Prostate gland (tissue), 2 donors: ENCODE measurements around the gene HMMR. TPM values are rescaled to one million over a fixed set of nuclear protein-coding genes. Genes with fewer than 3 reads are reported as not detected.

ENCODE experiments used
- DNase-seq: peaks from one replicate; pipeline ENCODE4 v3.0.0-alpha.2; 2019; ENCODE audit warnings: low spot score
- H3K27ac ChIP-seq, 2 donors: fragments of 200-600 bp; sonication (generic); 2 replicates each; pipeline ENCODE4 v1.5.1; 2017 to 2019
- H3K27me3 ChIP-seq: fragments of 200-600 bp; sonication (generic); replicated peaks from 2 replicates; pipeline ENCODE4 v1.5.1; 2019; ENCODE audit not compliant: insufficient read depth
- H3K36me3 ChIP-seq, 2 donors: fragments of 200-600 bp; sonication (generic); 1 replicate in 1 of 2; 2 replicates in 1 of 2; pipeline versions ENCODE4 v1.5.1 to v1.8.1; 2017 to 2019
- H3K4me1 ChIP-seq: fragments of 200-600 bp; sonication (generic); replicated peaks from 2 replicates; pipeline ENCODE4 v1.5.1; 2019
- H3K4me3 ChIP-seq, 2 donors: fragments of 200-600 bp; sonication (generic); 2 replicates each; pipeline ENCODE4 v1.5.1; 2017 to 2019
- H3K9me3 ChIP-seq: fragments of 200-600 bp; sonication (generic); 2 replicates; pipeline ENCODE4 v1.5.1; 2017
- CTCF ChIP-seq, 4 experiments: fragments of 200-600 bp in 2 of 4; fragments of 450-650 bp in 2 of 4; sonication (generic) in 2 of 4; IDR thresholded peaks; 1 replicate in 3 of 4; 2 replicates in 1 of 4; pipeline ENCODE4 v1.5.1; 2016 to 2019; ENCODE audit warnings: antibody characterized with exemption in 4 of 4, mild to moderate bottlenecking in 2 of 4, moderate library complexity in 2 of 4
- POLR2A ChIP-seq: fragments of 450-650 bp; IDR thresholded peaks from one replicate; pipeline ENCODE4 v1.6.1; 2016; ENCODE audit warnings: antibody characterized with exemption, mild to moderate bottlenecking
- POLR2AphosphoS5 ChIP-seq: sonication (generic); formaldehyde crosslinking; IDR thresholded peaks from one replicate; pipeline ENCODE4 v1.6.1; 2017; ENCODE audit warnings: antibody characterized with exemption
- WGBS: methylation state at CpG from one replicate; pipeline ENCODE4 v1.1.5; 2018; 5-methylcytosine and 5-hydroxymethylcytosine counted together
- intact Hi-C: fragments of 100-400 bp; cut with DNase I; formaldehyde crosslinking; loops from one replicate; pipeline ENCODE4 v1.14.2; 2022
- total RNA-seq, 2 donors: library from RNA; depleted of rRNA; stranded (reverse); fragments of >200 nt; gene quantifications; one replicate each; pipeline ENCODE4 v1.1.0, GENCODE V29; 2016

Gene HMMR
- total RNA-seq, 2 donors from 2014 or later: 1.7 to 1.8 TPM

- no peaks in the 10 kb centered on the region for H3K4me1 ChIP-seq
- peak; percentile 29 for TF ChIP-seq POLR2AphosphoS5
- TF ChIP-seq POLR2A: no peak
- no peak overlapping the region for H3K4me3 ChIP-seq
- no peak overlapping the region for H3K27ac ChIP-seq
- peak; percentile 11 for DNase-seq
- intact Hi-C loops: no loop called here
- 11% methylated on average over 3 of the region's 3 CpGs for WGBS
- no peaks in the 10 kb centered on the region for H3K36me3 ChIP-seq
- no peaks in the 10 kb centered on the region for H3K27me3 ChIP-seq
- H3K9me3 ChIP-seq: no peaks in the 10 kb centered on the region
Observed at GRCh38 chr5:163434401-163434866, 26.0 kb upstream of the HMMR start.

GRCh38 chr5:163436515-163436914 lies 23.9 kb upstream of the HMMR start:
- Histone ChIP-seq H3K4me3 (no peak overlapping the region), H3K36me3 (no peaks in the 10 kb centered on the region), H3K4me1 (peaks cover 4% of the 10 kb centered on the region), H3K27ac (peak overlapping the region; percentile 91 to 93), H3K9me3 (no peaks in the 10 kb centered on the region), H3K27me3 (no peaks in the 10 kb centered on the region)
- intact Hi-C loops: loop anchor here (2.0 kb wide), 1 partner anchor 68 kb away; the partner anchor contains the start of gene MAT2B
- DNase-seq: no peak
- WGBS: 83% methylated on average over 4 of the region's 4 CpGs
- TF ChIP-seq POLR2AphosphoS5: no peak
- TF ChIP-seq POLR2A: no peak
- no peak for TF ChIP-seq CTCF (IDR thresholded peaks at IDR 0.05)

DNA sequence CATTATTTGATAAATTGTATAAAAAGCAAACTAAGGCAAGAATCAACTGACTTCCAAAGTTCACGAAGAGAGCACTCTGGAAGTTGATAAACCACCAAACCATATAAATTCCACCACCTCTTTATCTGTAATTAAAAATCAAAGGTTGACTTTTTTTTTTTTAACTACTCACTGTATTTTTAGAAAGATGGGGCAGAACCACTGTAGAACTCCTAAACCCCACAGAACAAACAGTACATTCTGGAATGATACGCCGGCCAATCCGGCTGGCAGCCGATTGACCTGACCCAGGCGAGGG lies 23.5 kb upstream of the HMMR start:
- peak overlapping the region; percentile 91 to 93 for H3K27ac ChIP-seq
- H3K4me1 ChIP-seq: peaks cover 4% of the 10 kb centered on the region
- H3K36me3 ChIP-seq: no peaks in the 10 kb centered on the region
- H3K4me3 ChIP-seq: peak overlapping the region; percentile 77 to 92
- intact Hi-C loops: loop anchor here (2.0 kb wide), 1 partner anchor 68 kb away; the partner anchor contains the start of gene MAT2B
- TF ChIP-seq POLR2AphosphoS5 (no peak), CTCF (IDR thresholded peaks at IDR 0.05) (no peak), POLR2A (no peak)
- H3K9me3 ChIP-seq: no peaks in the 10 kb centered on the region
- no peak for DNase-seq
- WGBS: 1% methylated on average over 6 of the region's 6 CpGs
- H3K27me3 ChIP-seq: no peaks in the 10 kb centered on the region

- no peaks in the 10 kb centered on the region for H3K27me3 ChIP-seq
- H3K27ac ChIP-seq: peak within 1 kb of the TSS; percentile 91 to 93
- under 1% methylated on average over 38 of the region's 51 CpGs for WGBS
- TF ChIP-seq CTCF (IDR thresholded peaks at IDR 0.05): no peak
- TF ChIP-seq POLR2AphosphoS5: peak; percentile 89
- peak; percentile 76 for TF ChIP-seq POLR2A
- H3K36me3 ChIP-seq: no peaks in the 10 kb centered on the region
- H3K4me3 ChIP-seq: peak within 1 kb of the TSS; percentile 77 to 92
- peaks cover 4% of the 10 kb centered on the region for H3K4me1 ChIP-seq
- no peaks in the 10 kb centered on the region for H3K9me3 ChIP-seq
- intact Hi-C loops: loop anchor here (2.0 kb wide), 1 partner anchor 67 kb away; the partner anchor contains the start of gene MAT2B
- peak; percentile 96 for DNase-seq
Observed at GRCh38 chr5:163437309-163438182, 22.9 kb upstream of the HMMR start, which contains the start of gene CCNG1. Gene CCNG1, plus strand, starts transcription at chr5:163437595. Its CDS starts 1,662 bp downstream, at chr5:163439257.

DNA sequence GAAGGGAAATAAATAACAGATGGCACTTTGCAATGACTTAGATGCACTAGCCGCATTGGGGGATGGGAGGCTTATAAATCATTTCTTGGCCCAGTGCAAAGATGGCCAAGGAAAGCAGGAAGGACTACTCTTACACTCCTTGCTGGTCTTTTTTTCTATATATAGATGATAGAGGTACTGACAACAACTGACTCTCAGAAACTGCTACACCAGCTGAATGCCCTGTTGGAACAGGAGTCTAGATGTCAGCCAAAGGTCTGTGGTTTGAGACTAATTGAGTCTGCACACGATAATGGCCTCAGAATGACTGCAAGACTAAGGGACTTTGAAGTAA lies 21.4 kb upstream of the HMMR start:
- Histone ChIP-seq H3K4me3 (peak overlapping the region in 1 of 2 donors; percentile 92), H3K36me3 (no peaks in the 10 kb centered on the region), H3K27ac (peak overlapping the region in 1 of 2 donors; percentile 62), H3K9me3 (no peaks in the 10 kb centered on the region), H3K27me3 (no peaks in the 10 kb centered on the region), H3K4me1 (peaks cover 4% of the 10 kb centered on the region)
- DNase-seq: no peak
- intact Hi-C loops: no loop called here
- no peak for TF ChIP-seq CTCF (IDR thresholded peaks at IDR 0.05)
- 39% methylated on average over 2 of the region's 2 CpGs for WGBS
